Astrocyte (in vitro differentiated cells and primary cell): ENCODE results near the gene RTP4. TPM values are rescaled to one million over a fixed set of nuclear protein-coding genes. Genes with fewer than 3 reads are reported as not detected.

Source experiments
- DNase-seq: peaks from one replicate; pipeline ENCODE4 v3.0.0-alpha.2; 2010; ENCODE audit warnings: low read depth
- FAIRE-seq: peaks from 2 replicates; lab custom pipeline; 2011; peaks lifted over from hg19 to GRCh38; lab: Jason Lieb, UNC
- H2AFZ ChIP-seq: 2 replicates; pipeline ENCODE4 v1.6.0; 2012; ENCODE audit warnings: low read depth, low read length, inconsistent platforms
- H3K27ac ChIP-seq: 2 replicates; pipeline ENCODE4 v1.5.1; 2011; ENCODE audit warnings: low read depth, low read length, inconsistent platforms
- H3K27me3 ChIP-seq: 2 replicates; pipeline ENCODE4 v1.6.0; 2011; ENCODE audit warnings: low read length, inconsistent platforms; ENCODE audit not compliant: insufficient read depth
- H3K36me3 ChIP-seq: 2 replicates; pipeline ENCODE4 v1.5.1; 2011; ENCODE audit warnings: low read length, inconsistent platforms; ENCODE audit not compliant: insufficient read depth
- H3K4me1 ChIP-seq: 2 replicates; pipeline ENCODE4 v1.5.1; 2011; ENCODE audit warnings: low read length, inconsistent platforms; ENCODE audit not compliant: insufficient read depth
- H3K4me2 ChIP-seq: 2 replicates; pipeline ENCODE4 v1.6.0; 2012; ENCODE audit warnings: low read length, inconsistent platforms
- H3K4me3 ChIP-seq: 2 replicates; pipeline ENCODE4 v1.5.1; 2011; ENCODE audit warnings: low read depth, mild to moderate bottlenecking, low read length, inconsistent platforms; ENCODE audit not compliant: insufficient read depth
- H3K79me2 ChIP-seq: 2 replicates; pipeline ENCODE4 v1.6.0; 2012; ENCODE audit warnings: mild to moderate bottlenecking, low read length, inconsistent platforms; ENCODE audit not compliant: insufficient read depth
- H3K9ac ChIP-seq: 2 replicates; pipeline ENCODE4 v1.6.0; 2012; ENCODE audit warnings: mild to moderate bottlenecking, low read length, inconsistent platforms
- H3K9me3 ChIP-seq: 2 replicates; pipeline ENCODE4 v1.5.1; 2012; ENCODE audit warnings: low read depth, mild to moderate bottlenecking, low read length, inconsistent platforms; ENCODE audit not compliant: insufficient read depth
- H4K20me1 ChIP-seq: 2 replicates; pipeline ENCODE4 v1.6.0; 2012; ENCODE audit warnings: low read length, inconsistent platforms; ENCODE audit not compliant: insufficient read depth
- H3K27ac Mint-ChIP-seq: one replicate; pipeline ENCODE4 v1.8.0; 2021; ENCODE audit warnings: mild to moderate bottlenecking, mixed read lengths; ENCODE audit not compliant: unreplicated experiment
- H3K27me3 Mint-ChIP-seq: one replicate; pipeline ENCODE4 v1.8.0; 2021; ENCODE audit warnings: low read depth, mixed read lengths; ENCODE audit not compliant: unreplicated experiment
- H3K36me3 Mint-ChIP-seq: one replicate; pipeline ENCODE4 v1.8.0; 2021; ENCODE audit warnings: low read depth, mixed read lengths; ENCODE audit not compliant: unreplicated experiment
- H3K4me1 Mint-ChIP-seq: one replicate; pipeline ENCODE4 v1.8.0; 2021; ENCODE audit warnings: low read depth, mixed read lengths; ENCODE audit not compliant: unreplicated experiment
- H3K4me3 Mint-ChIP-seq: one replicate; pipeline ENCODE4 v1.8.0; 2021; ENCODE audit warnings: mild to moderate bottlenecking, moderate library complexity, mixed read lengths; ENCODE audit not compliant: unreplicated experiment
- H3K9me3 Mint-ChIP-seq: one replicate; pipeline ENCODE4 v1.8.0; 2021; ENCODE audit warnings: mild to moderate bottlenecking, mixed read lengths; ENCODE audit not compliant: unreplicated experiment
- EZH2 ChIP-seq: IDR thresholded peaks from 2 replicates; pipeline ENCODE4 v1.6.1; 2012; ENCODE audit warnings: mild to moderate bottlenecking, low read length, inconsistent platforms; ENCODE audit not compliant: insufficient read depth
- total RNA-seq: library from RNA; stranded (reverse); gene quantifications from 2 replicates; pipeline ENCODE4 v1.2.1, GENCODE V29; 2021
- TF ChIP-seq, protein P1 (sequence below): IDR thresholded peaks from 2 replicates; pipeline ENCODE4 v1.5.1; 2011; ENCODE audit warnings: low read depth, mild to moderate bottlenecking, inconsistent platforms, low read length, moderate library complexity; ENCODE audit not compliant: insufficient read depth

RTP4 gene
- total RNA-seq, 1 donor from 2014 or later = 1.2 TPM

DNA sequence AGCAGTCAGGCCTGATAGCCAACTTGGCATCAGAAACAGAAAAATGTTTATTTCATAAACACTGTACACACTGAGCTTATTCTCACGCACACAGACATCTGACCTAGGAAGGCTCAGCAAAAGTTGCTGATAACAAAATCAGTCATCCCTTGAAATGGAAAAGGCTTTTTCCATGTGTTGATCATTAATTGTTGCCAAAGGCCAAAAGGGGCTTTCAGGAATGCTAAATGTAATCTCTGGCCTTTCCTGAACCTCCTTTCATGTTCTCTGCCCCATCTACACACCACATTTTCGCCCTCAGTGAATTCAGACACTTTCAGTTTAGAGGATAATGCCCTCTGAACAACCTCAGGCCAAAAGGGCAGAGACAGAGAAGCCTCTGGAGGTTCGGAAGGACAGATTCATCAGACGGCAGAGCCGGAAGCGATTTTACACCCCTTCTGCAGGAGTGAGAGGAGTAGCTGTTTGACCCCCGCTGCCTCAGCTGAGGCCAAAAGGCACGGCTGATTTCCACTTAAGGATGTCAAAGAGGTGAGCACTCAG, 14.5 kb downstream of the RTP4 start:
- Mint-ChIP-seq H3K27me3 (peaks cover 1% of the 10 kb centered on the region), H3K9me3 (peaks cover 10% of the 10 kb centered on the region), H3K36me3 (no peaks in the 10 kb centered on the region), H3K27ac (no peak overlapping the region), H3K4me1 (peaks cover 8% of the 10 kb centered on the region), H3K4me3 (no peak overlapping the region)
- Histone ChIP-seq H3K4me1 (no peaks in the 10 kb centered on the region), H3K79me2 (no peaks in the 10 kb centered on the region), H3K4me3 (no peak overlapping the region), H3K9ac (no peak overlapping the region), H4K20me1 (no peaks in the 10 kb centered on the region), H3K27ac (no peak overlapping the region), H2AFZ (no peak overlapping the region), H3K27me3 (no peaks in the 10 kb centered on the region), H3K9me3 (no peaks in the 10 kb centered on the region), H3K36me3 (no peaks in the 10 kb centered on the region), H3K4me2 (no peak overlapping the region)
- FAIRE-seq (no peak), DNase-seq (no peak)
- no peak for TF ChIP-seq EZH2
- TF ChIP-seq, protein P1, sequence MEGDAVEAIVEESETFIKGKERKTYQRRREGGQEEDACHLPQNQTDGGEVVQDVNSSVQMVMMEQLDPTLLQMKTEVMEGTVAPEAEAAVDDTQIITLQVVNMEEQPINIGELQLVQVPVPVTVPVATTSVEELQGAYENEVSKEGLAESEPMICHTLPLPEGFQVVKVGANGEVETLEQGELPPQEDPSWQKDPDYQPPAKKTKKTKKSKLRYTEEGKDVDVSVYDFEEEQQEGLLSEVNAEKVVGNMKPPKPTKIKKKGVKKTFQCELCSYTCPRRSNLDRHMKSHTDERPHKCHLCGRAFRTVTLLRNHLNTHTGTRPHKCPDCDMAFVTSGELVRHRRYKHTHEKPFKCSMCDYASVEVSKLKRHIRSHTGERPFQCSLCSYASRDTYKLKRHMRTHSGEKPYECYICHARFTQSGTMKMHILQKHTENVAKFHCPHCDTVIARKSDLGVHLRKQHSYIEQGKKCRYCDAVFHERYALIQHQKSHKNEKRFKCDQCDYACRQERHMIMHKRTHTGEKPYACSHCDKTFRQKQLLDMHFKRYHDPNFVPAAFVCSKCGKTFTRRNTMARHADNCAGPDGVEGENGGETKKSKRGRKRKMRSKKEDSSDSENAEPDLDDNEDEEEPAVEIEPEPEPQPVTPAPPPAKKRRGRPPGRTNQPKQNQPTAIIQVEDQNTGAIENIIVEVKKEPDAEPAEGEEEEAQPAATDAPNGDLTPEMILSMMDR = no peak

DNA sequence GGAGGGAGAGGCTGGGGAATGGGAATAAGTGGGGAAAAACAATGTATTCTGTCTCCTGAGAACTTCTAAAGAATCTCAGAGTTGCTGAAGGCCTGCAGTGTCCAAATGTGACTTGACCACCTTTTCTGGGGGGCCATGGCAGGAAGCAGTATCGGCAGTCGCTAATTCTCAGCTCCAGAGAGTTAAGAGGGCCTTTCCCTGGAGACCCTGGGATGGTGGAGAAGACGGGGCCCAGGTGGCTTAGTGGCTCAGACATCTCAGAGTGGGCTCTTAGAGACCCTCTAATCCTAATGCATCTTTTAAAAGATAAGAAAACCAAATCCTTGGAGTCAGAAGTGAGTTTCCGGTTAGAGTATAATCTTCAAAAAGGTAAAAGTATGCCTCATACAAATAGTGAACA, 15.1 kb downstream of the RTP4 start:
- Mint-ChIP-seq H3K27ac (no peak overlapping the region), H3K36me3 (no peaks in the 10 kb centered on the region), H3K9me3 (peaks cover 8% of the 10 kb centered on the region), H3K27me3 (peaks cover 1% of the 10 kb centered on the region), H3K4me1 (peaks cover 8% of the 10 kb centered on the region), H3K4me3 (no peak overlapping the region)
- Histone ChIP-seq H3K9ac (no peak overlapping the region), H2AFZ (no peak overlapping the region), H3K4me1 (no peaks in the 10 kb centered on the region), H3K4me3 (no peak overlapping the region), H3K27ac (no peak overlapping the region), H3K9me3 (no peaks in the 10 kb centered on the region), H3K4me2 (no peak overlapping the region), H3K79me2 (no peaks in the 10 kb centered on the region), H4K20me1 (no peaks in the 10 kb centered on the region), H3K27me3 (no peaks in the 10 kb centered on the region), H3K36me3 (no peaks in the 10 kb centered on the region)
- FAIRE-seq (no peak), DNase-seq (no peak)
- TF ChIP-seq, protein P1 = no peak
- no peak for TF ChIP-seq EZH2

DNA sequence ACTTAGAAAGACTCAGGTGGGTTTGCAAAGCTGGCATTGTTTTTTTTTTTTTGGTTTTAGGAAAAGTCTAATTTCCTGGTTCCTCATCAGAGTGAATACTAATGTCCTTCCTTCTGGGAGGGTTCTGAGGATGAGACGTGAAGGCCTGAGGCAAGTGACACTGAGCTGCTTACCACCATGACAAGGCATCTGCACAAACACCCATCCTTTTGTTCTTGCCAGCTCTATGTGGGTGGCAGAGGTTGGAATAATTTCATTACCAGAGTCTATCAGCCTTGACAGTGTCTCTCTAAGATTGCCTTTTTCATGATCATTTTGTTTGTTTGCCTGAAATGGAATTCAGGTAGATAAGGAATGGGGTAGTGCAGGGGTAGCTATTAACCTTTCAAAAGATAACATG, 17.1 kb downstream of the RTP4 start:
- Mint-ChIP-seq H3K4me1 (peaks cover 8% of the 10 kb centered on the region), H3K9me3 (peaks cover 8% of the 10 kb centered on the region), H3K27ac (no peak overlapping the region), H3K4me3 (no peak overlapping the region), H3K36me3 (no peaks in the 10 kb centered on the region), H3K27me3 (peaks cover 1% of the 10 kb centered on the region)
- H2AFZ ChIP-seq = no peak overlapping the region
- H3K9ac ChIP-seq = no peak overlapping the region
- H3K79me2 ChIP-seq = no peaks in the 10 kb centered on the region
- FAIRE-seq (no peak), DNase-seq (no peak)
- TF ChIP-seq EZH2 = no peak
- TF ChIP-seq, protein P1 = no peak
- no peaks in the 10 kb centered on the region for H4K20me1 ChIP-seq
- no peaks in the 10 kb centered on the region for H3K9me3 ChIP-seq
- H3K4me3 ChIP-seq = no peak overlapping the region
- no peaks in the 10 kb centered on the region for H3K36me3 ChIP-seq
- H3K27me3 ChIP-seq = no peaks in the 10 kb centered on the region
- no peak overlapping the region for H3K27ac ChIP-seq
- H3K4me2 ChIP-seq = no peak overlapping the region
- no peaks in the 10 kb centered on the region for H3K4me1 ChIP-seq
